Measurements from ENCODE around the gene TIGD4.
"Not testable (repeated sequence)": the region's sequence is repeated elsewhere in the genome, so short reads cannot be mapped to it uniquely, and the experiment has no call there.

Gene TIGD4

GRCh38 chr4:152765069-152765737 is 14.3 kb downstream of the TIGD4 start:
- not testable (repeated sequence) for H3K36me3 Mint-ChIP-seq; H3K4me1 Mint-ChIP-seq (ENCODE audit: low read depth)

DNA sequence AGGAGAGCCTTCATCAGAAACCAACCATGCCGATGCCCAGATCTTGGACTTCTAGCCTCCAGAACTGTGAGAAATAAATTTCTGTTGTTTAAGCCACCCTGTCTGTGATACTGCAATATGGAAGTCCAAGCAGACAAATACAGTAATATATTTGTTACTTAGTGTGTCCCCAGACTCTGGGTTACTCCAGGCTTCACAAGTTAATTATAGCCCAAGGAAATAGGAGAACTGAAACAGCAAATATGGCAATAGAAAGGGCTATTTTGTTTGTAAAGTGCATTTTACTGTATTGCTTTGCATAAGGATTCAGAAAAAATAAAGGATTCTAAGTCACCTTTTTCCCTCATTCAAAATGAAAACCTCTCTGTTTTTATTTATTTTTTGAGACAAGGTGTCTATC is 15.7 kb downstream of the TIGD4 start:
- no peaks in the 10 kb centered on the region for H3K9me3 Mint-ChIP-seq (ENCODE audit: low read depth)
- H3K36me3 Mint-ChIP-seq: no peaks in the 10 kb centered on the region
- no peaks in the 10 kb centered on the region for H3K4me1 Mint-ChIP-seq (ENCODE audit: low read depth)
- no peak overlapping the region for H3K27ac Mint-ChIP-seq
- H3K27me3 Mint-ChIP-seq: peaks cover 9% of the 10 kb centered on the region
- H3K4me3 Mint-ChIP-seq: no peak overlapping the region

More at GRCh38 chr4:152765069-152765737, 14.3 kb downstream of the TIGD4 start:
- not testable (repeated sequence) for H3K27ac Mint-ChIP-seq; H3K4me3 Mint-ChIP-seq; H3K27me3 Mint-ChIP-seq; H3K9me3 Mint-ChIP-seq (ENCODE audit: low read depth)

DNA sequence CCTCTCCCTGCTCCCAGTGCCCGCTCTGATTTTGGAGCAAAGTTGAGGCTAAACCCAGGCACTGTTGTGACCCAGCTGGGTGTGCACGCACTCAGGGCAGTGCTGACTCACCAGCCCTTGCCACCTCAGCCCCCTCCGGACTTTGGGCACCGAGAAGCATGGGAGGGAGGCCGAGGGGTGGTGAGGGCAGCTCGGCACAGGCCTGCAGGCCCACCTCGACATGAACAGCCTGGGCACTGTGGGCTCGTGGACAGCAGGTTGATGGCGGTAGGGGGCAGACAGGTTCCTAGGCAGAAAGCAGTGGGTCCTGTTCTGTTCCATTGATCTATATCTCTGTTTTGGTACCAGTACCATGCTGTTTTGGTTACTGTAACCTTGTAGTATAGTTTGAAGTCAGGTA is 30.9 kb downstream of the TIGD4 start:
- H3K27ac Mint-ChIP-seq: no peak overlapping the region

DNA sequence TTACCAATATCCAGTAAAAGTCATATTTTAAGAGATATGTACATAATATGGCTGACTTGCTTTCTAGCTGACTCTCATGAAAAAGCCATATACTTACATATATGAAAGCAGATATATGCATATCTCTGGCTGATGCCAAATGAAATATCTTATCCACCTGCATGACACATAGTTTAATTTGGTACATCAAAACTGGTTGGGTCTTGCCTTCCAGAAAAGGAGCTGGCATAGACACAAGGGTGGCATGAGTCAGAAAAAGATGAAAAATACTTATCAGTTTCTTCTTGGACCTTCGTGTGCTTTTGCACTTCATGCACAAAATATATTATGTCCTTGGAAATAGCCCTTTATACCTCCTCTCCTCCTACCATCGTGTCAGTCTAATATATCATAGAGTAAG is 32.1 kb downstream of the TIGD4 start:
- no peaks in the 10 kb centered on the region for H3K9me3 Mint-ChIP-seq (ENCODE audit: low read depth)
- H3K4me3 Mint-ChIP-seq: no peak overlapping the region
- no peak overlapping the region for H3K27ac Mint-ChIP-seq
- no peaks in the 10 kb centered on the region for H3K4me1 Mint-ChIP-seq (ENCODE audit: low read depth)
- H3K27me3 Mint-ChIP-seq: peaks cover under 1% of the 10 kb centered on the region
- H3K36me3 Mint-ChIP-seq: no peaks in the 10 kb centered on the region

More for the DNA sequence above, 30.9 kb downstream of the TIGD4 start:
- no peaks in the 10 kb centered on the region for H3K4me1 Mint-ChIP-seq (ENCODE audit: low read depth)
- no peak overlapping the region for H3K4me3 Mint-ChIP-seq
- H3K9me3 Mint-ChIP-seq (ENCODE audit: low read depth): no peaks in the 10 kb centered on the region
- H3K27me3 Mint-ChIP-seq: peaks cover 1% of the 10 kb centered on the region
- H3K36me3 Mint-ChIP-seq: no peaks in the 10 kb centered on the region

GRCh38 chr4:152738827-152739226 is 40.7 kb downstream of the TIGD4 start:
- Mint-ChIP-seq H3K4me1 (ENCODE audit: low read depth) (no peaks in the 10 kb centered on the region), H3K27ac (no peak overlapping the region), H3K27me3 (no peaks in the 10 kb centered on the region), H3K9me3 (ENCODE audit: low read depth) (no peaks in the 10 kb centered on the region), H3K4me3 (no peak overlapping the region), H3K36me3 (no peaks in the 10 kb centered on the region)

DNA sequence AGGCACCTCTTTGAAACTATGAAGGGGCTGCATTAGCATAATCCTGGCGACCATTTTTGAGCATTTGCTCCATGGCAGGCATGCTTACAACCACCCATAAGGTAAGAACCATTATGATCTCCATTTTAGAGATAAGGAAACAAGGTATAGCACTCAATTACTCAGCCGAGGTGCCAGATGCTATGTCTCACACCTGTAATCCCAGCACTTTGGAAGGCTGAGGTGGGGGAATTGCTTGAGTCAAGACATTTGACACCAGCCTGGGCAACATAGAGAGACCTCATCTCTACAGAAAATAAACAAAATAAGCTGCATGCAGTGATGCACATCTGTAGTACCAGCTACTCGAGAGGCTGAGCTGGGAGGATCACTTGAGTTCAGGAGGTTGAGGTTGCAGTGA is 43.6 kb downstream of the TIGD4 start:
- H3K4me3 Mint-ChIP-seq: no peak overlapping the region
- H3K27me3 Mint-ChIP-seq: no peaks in the 10 kb centered on the region
- no peaks in the 10 kb centered on the region for H3K36me3 Mint-ChIP-seq
- no peaks in the 10 kb centered on the region for H3K4me1 Mint-ChIP-seq (ENCODE audit: low read depth)
- H3K27ac Mint-ChIP-seq: no peak overlapping the region
- no peaks in the 10 kb centered on the region for H3K9me3 Mint-ChIP-seq (ENCODE audit: low read depth)

- H3K9me3 Mint-ChIP-seq (ENCODE audit: low read depth): no peaks in the 10 kb centered on the region
- no peak overlapping the region for H3K4me3 Mint-ChIP-seq
- no peaks in the 10 kb centered on the region for H3K4me1 Mint-ChIP-seq (ENCODE audit: low read depth)
- no peak overlapping the region for H3K27ac Mint-ChIP-seq
- no peaks in the 10 kb centered on the region for H3K36me3 Mint-ChIP-seq
- no peaks in the 10 kb centered on the region for H3K27me3 Mint-ChIP-seq
Measured at GRCh38 chr4:152735396-152735859, 44.1 kb downstream of the TIGD4 start.

GRCh38 chr4:152734699-152735050 is 44.9 kb downstream of the TIGD4 start:
- H3K4me3 Mint-ChIP-seq: no peak overlapping the region
- no peaks in the 10 kb centered on the region for H3K36me3 Mint-ChIP-seq
- no peaks in the 10 kb centered on the region for H3K4me1 Mint-ChIP-seq (ENCODE audit: low read depth)
- no peaks in the 10 kb centered on the region for H3K27me3 Mint-ChIP-seq
- no peak overlapping the region for H3K27ac Mint-ChIP-seq
- H3K9me3 Mint-ChIP-seq (ENCODE audit: low read depth): no peaks in the 10 kb centered on the region

- no peak overlapping the region for H3K4me3 Mint-ChIP-seq
- H3K27ac Mint-ChIP-seq: no peak overlapping the region
- no peaks in the 10 kb centered on the region for H3K4me1 Mint-ChIP-seq (ENCODE audit: low read depth)
- no peaks in the 10 kb centered on the region for H3K36me3 Mint-ChIP-seq
- no peaks in the 10 kb centered on the region for H3K27me3 Mint-ChIP-seq
- H3K9me3 Mint-ChIP-seq (ENCODE audit: low read depth): no peaks in the 10 kb centered on the region
Measured at GRCh38 chr4:152734015-152734698, 45.4 kb downstream of the TIGD4 start.

DNA sequence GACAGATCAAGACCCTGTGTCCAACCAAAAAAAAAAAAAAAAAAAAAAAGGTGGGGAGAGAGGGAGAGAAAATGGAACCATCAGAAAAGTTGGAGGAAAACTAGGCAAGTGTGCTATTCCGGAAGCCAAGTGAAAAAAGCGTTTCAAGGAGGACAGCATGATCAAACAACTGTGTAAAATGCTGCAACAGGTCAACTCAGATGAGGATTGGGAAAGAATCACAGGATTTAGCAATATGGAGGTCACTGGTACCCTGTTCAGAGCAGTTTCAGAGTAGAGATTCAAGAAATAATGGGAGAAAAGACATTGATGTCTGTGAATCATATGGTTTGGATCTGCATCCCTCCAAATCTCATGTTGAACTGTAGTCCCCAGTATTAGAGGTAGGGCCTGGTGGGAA is 47.5 kb downstream of the TIGD4 start:
- no peaks in the 10 kb centered on the region for H3K9me3 Mint-ChIP-seq (ENCODE audit: low read depth)
- no peaks in the 10 kb centered on the region for H3K36me3 Mint-ChIP-seq
- H3K27ac Mint-ChIP-seq: no peak overlapping the region
- H3K27me3 Mint-ChIP-seq: no peaks in the 10 kb centered on the region
- H3K4me3 Mint-ChIP-seq: no peak overlapping the region
- H3K4me1 Mint-ChIP-seq (ENCODE audit: low read depth): no peaks in the 10 kb centered on the region

DNA sequence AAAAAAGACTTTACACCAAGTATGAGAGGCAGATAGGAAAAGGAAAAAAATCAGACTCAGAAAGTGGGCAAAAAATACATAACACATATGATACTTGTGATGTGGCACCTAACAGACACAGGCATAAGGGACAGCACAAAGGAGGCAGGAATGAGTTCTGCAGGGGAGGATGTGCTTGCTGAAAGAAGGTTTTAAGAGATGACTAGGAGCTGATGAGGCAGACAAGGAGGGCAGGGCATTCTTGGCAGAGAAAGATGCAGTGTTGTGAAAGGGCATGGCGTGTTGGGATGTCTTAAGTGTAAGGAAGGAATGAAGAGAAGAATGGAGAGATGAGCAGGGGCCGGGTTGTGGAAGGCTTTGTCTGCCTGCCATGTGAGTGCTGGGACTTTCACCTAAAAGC is 50.1 kb downstream of the TIGD4 start:
- Mint-ChIP-seq H3K27ac (no peak overlapping the region), H3K4me3 (no peak overlapping the region), H3K4me1 (ENCODE audit: low read depth) (no peaks in the 10 kb centered on the region), H3K27me3 (peaks cover 1% of the 10 kb centered on the region), H3K9me3 (ENCODE audit: low read depth) (no peaks in the 10 kb centered on the region), H3K36me3 (no peaks in the 10 kb centered on the region)

DNA sequence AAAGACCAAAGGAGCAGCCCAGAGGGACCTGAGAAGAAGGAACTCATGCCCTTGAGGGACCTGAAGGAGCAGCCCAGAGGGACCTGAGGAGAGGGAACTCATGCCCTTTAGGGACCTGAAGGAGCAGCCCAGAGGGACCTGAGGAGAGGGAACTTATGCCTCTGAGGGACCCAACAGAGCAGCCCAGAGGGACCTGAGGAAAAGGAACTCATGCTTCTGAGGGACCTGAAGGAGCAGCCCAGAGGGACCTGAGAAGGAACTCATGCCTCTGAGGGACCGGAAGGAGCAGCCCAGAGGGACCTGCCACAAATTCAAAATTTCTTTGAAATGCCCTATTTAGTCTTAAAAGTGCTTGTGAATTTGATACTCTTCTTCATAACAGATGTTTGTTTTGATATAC is 51.2 kb downstream of the TIGD4 start:
- Mint-ChIP-seq H3K27ac (no peak overlapping the region), H3K4me1 (ENCODE audit: low read depth) (no peaks in the 10 kb centered on the region), H3K9me3 (ENCODE audit: low read depth) (no peaks in the 10 kb centered on the region), H3K27me3 (peaks cover 1% of the 10 kb centered on the region), H3K36me3 (no peaks in the 10 kb centered on the region), H3K4me3 (no peak overlapping the region)

GRCh38 chr4:152727784-152728183 is 51.7 kb downstream of the TIGD4 start:
- Mint-ChIP-seq H3K27me3 (peaks cover 4% of the 10 kb centered on the region), H3K4me3 (no peak overlapping the region), H3K4me1 (ENCODE audit: low read depth) (no peaks in the 10 kb centered on the region), H3K27ac (no peak overlapping the region), H3K9me3 (ENCODE audit: low read depth) (peaks cover 3% of the 10 kb centered on the region), H3K36me3 (no peaks in the 10 kb centered on the region)

GRCh38 chr4:152724494-152724893 is 55.0 kb downstream of the TIGD4 start:
- Mint-ChIP-seq H3K9me3 (ENCODE audit: low read depth) (peaks cover 3% of the 10 kb centered on the region), H3K4me1 (ENCODE audit: low read depth) (no peaks in the 10 kb centered on the region), H3K27me3 (peaks cover 4% of the 10 kb centered on the region), H3K27ac (no peak overlapping the region), H3K4me3 (no peak overlapping the region), H3K36me3 (no peaks in the 10 kb centered on the region)

- Mint-ChIP-seq H3K4me1 (ENCODE audit: low read depth) (no peaks in the 10 kb centered on the region), H3K27me3 (peaks cover 4% of the 10 kb centered on the region), H3K36me3 (no peaks in the 10 kb centered on the region), H3K4me3 (no peak overlapping the region), H3K9me3 (ENCODE audit: low read depth) (peaks cover 3% of the 10 kb centered on the region), H3K27ac (no peak overlapping the region)
Measured at GRCh38 chr4:152723236-152723635, 56.3 kb downstream of the TIGD4 start.
